ENCODE results near the gene GALNT14.

DNA sequence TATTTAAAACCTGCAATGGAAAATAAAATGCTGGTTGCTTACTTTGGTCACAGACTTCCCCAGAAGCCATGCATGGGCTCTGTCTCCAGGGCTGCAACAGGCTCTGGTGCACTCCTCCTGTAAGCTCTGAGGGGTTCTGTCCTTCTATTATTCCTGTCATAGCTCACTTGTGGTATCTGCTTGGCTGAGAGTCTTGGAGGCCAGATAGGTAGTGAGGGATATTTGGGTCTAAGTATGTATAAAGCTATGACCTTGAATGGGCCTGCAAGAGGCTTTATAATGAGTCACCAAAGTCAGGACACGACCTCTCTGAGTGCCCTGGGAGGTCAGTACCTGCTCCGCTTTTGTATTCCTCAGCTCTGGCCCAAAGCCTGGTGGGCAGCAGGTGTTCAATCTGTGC is 189.4 kb downstream of the GALNT14 start:
- TF ChIP-seq CTCF (IDR thresholded peaks at IDR 0.05): no peak
- TF ChIP-seq ZFX (IDR thresholded peaks at IDR 0.05; ENCODE audit: borderline replicate concordance): no peak

All from 22Rv1 (cell line).